ENCODE data around the gene LRRK1. TPM values are rescaled to one million over a fixed set of nuclear protein-coding genes. Genes with fewer than 3 reads are reported as not detected.
A peak's percentile ranks its signal among the peaks of the same experiment; 100 is the strongest.

LRRK1 gene
- total RNA-seq, 4 donors from 2014 or later, result 17.0 to 46.3 (median 26.4) TPM

GRCh38 chr15:101051291-101052030, 132.3 kb downstream of the LRRK1 start:
- Histone ChIP-seq H3K27me3 (no peaks in the 10 kb centered on the region), H3K27ac (no peak overlapping the region), H3K36me3 (peaks cover 83% of the 10 kb centered on the region), H3K4me3 (no peak overlapping the region), H3K9me3 (no peaks in the 10 kb centered on the region), H3K4me1 (no peaks in the 10 kb centered on the region)
- peak in 1 of 2 donors; percentile 72 for DNase-seq (ENCODE audit: low spot score in 2 of 2)
- whole genome bisulfite sequencing, result 94% methylated on average over 17 of the region's 28 CpGs
- no peak for TF ChIP-seq CTCF (IDR thresholded peaks at IDR 0.05)
- TF ChIP-seq POLR2A (IDR thresholded peaks at IDR 0.05), result no peak
- TF ChIP-seq POLR2AphosphoS5 (IDR thresholded peaks at IDR 0.05), result no peak
- no peak for TF ChIP-seq EP300 (IDR thresholded peaks at IDR 0.05)

- H3K4me1 ChIP-seq, result no peaks in the 10 kb centered on the region
- DNase-seq (ENCODE audit: low spot score in 2 of 2), result no peak
- WGBS, result 90% methylated on average over 13 of the region's 13 CpGs
- H3K27ac ChIP-seq, result no peak overlapping the region
- TF ChIP-seq EP300 (IDR thresholded peaks at IDR 0.05) (no peak), CTCF (IDR thresholded peaks at IDR 0.05) (no peak), POLR2A (IDR thresholded peaks at IDR 0.05) (no peak), POLR2AphosphoS5 (IDR thresholded peaks at IDR 0.05) (no peak)
- H3K27me3 ChIP-seq, result no peaks in the 10 kb centered on the region
- H3K36me3 ChIP-seq, result peaks cover 87% of the 10 kb centered on the region
- H3K9me3 ChIP-seq, result no peaks in the 10 kb centered on the region
- H3K4me3 ChIP-seq, result no peak overlapping the region
Measured at GRCh38 chr15:101052031-101052620, 133.0 kb downstream of the LRRK1 start.

- WGBS, result 95% methylated on average over 4 of the region's 20 CpGs
- DNase-seq (ENCODE audit: low spot score in 2 of 2), result peak; percentile 29 to 55
- Histone ChIP-seq H3K4me1 (no peaks in the 10 kb centered on the region), H3K27me3 (no peaks in the 10 kb centered on the region), H3K27ac (no peak overlapping the region), H3K36me3 (peaks cover 87% of the 10 kb centered on the region), H3K4me3 (no peak overlapping the region), H3K9me3 (no peaks in the 10 kb centered on the region)
- TF ChIP-seq CTCF (IDR thresholded peaks at IDR 0.05) (no peak), POLR2A (IDR thresholded peaks at IDR 0.05) (no peak), POLR2AphosphoS5 (IDR thresholded peaks at IDR 0.05) (no peak), EP300 (IDR thresholded peaks at IDR 0.05) (no peak)
Measured at GRCh38 chr15:101052681-101053121, 133.5 kb downstream of the LRRK1 start.

- TF ChIP-seq POLR2A (IDR thresholded peaks at IDR 0.05), result no peak
- no peak for TF ChIP-seq CTCF (IDR thresholded peaks at IDR 0.05)
- no peak for TF ChIP-seq EP300 (IDR thresholded peaks at IDR 0.05)
- no peak for TF ChIP-seq POLR2AphosphoS5 (IDR thresholded peaks at IDR 0.05)
- peak; percentile 48 to 67 for DNase-seq (ENCODE audit: low spot score in 2 of 2)
- no peak overlapping the region for H3K27ac ChIP-seq
- H3K4me1 ChIP-seq, result no peaks in the 10 kb centered on the region
- WGBS, result 89% methylated on average over 22 of the region's 34 CpGs
- no peaks in the 10 kb centered on the region for H3K9me3 ChIP-seq
- no peaks in the 10 kb centered on the region for H3K27me3 ChIP-seq
- no peak overlapping the region for H3K4me3 ChIP-seq
- peaks cover 92% of the 10 kb centered on the region for H3K36me3 ChIP-seq
Measured at GRCh38 chr15:101053261-101053660, 134.1 kb downstream of the LRRK1 start.

GRCh38 chr15:101054116-101054515, 135.0 kb downstream of the LRRK1 start:
- TF ChIP-seq POLR2AphosphoS5 (IDR thresholded peaks at IDR 0.05) (no peak), POLR2A (IDR thresholded peaks at IDR 0.05) (no peak), CTCF (IDR thresholded peaks at IDR 0.05) (no peak), EP300 (IDR thresholded peaks at IDR 0.05) (no peak)

More at GRCh38 chr15:101054116-101054515, 135.0 kb downstream of the LRRK1 start:
- no peak overlapping the region for H3K4me3 ChIP-seq
- H3K27ac ChIP-seq, result no peak overlapping the region
- no peaks in the 10 kb centered on the region for H3K9me3 ChIP-seq
- WGBS, result 91% methylated on average over 9 of the region's 9 CpGs
- H3K27me3 ChIP-seq, result no peaks in the 10 kb centered on the region
- H3K36me3 ChIP-seq, result peaks cover 90% of the 10 kb centered on the region
- DNase-seq (ENCODE audit: low spot score in 2 of 2), result peak in 1 of 2 donors; percentile 10
- H3K4me1 ChIP-seq, result no peaks in the 10 kb centered on the region
